DND-41 (cell line): ENCODE results near the gene PAPPA.

Experiments
- CTCF ChIP-seq: IDR thresholded peaks from 2 replicates; pipeline ENCODE4 v1.5.1; 2012; ENCODE audit warnings: borderline replicate concordance, low read length, moderate library complexity, mild to moderate bottlenecking; ENCODE audit not compliant: poor library complexity, severe bottlenecking; ENCODE audit errors: extremely low read depth
- EZH2 ChIP-seq: IDR thresholded peaks from 3 replicates; pipeline ENCODE4 v1.6.1; 2012; ENCODE audit warnings: borderline replicate concordance, low read depth, mild to moderate bottlenecking, moderate library complexity, low read length, inconsistent platforms; ENCODE audit not compliant: severe bottlenecking

DNA sequence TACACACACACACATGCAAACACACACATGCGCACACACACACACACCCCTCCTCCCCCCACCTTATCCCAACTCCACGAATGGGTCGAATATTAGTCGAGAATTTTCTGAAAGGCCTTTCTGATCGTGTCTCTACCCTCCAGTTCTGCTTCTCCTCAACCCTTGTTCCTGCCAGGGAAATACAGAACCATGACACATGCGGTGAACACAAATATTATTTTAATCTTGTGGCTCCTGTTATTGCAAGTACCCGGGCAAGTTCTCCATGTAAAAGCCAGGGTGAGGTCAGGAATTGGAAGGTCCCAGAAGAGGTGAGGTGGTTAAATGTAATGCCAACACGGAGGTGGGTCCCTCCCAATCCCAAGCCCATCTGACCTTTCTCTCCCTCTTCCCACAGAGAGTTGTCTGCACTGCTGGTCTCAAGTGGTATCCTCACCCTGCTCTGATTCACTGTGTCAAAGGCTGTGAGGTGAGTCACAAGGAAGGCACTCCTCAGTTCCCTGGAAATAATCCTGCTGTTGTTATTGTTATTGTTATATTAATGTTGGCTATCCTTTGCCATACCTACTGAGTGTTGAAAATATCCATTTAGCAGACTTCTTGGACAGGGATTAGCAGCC is 223.7 kb downstream of the PAPPA start:
- TF ChIP-seq CTCF (no peak), EZH2 (no peak)
